Measurements from ENCODE around the gene AKAP13. TPM values are rescaled to one million over a fixed set of nuclear protein-coding genes. Genes with fewer than 3 reads are reported as not detected.

The AKAP13 gene
- polyA plus RNA-seq, 1 experiment, result 15.5 TPM

DNA sequence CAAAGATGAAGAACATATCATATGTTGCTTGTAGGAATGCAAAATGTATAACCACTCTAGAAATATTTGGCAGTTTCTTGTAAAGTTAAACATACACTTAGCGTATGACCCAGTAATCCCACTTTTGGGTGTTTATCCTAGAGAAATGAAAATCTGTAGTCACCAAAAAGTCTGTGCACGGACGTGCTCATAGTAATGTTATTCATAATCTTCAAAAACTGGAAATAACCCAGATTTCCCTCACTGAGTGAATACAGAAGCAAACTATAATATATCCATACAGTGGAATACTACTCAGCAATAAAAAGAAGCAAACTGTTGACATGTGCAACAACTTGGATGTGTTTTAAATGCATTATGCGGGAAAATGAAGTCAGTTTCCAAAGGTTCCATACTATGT is 155.9 kb downstream of the AKAP13 start:
- H3K27ac ChIP-seq (ENCODE audit: low read depth, low read length), result no peak overlapping the region
- H3K27me3 ChIP-seq (ENCODE audit: control insufficient read depth, insufficient read depth, low read length), result no peaks in the 10 kb centered on the region
- CTCF ChIA-PET, result interaction anchor here (0.7 kb wide), 1 partner anchor 459 kb away, joined by 7 read pairs; no protein-coding TSS in a partner anchor
- DNase-seq (ENCODE audit: low read depth, low spot score), result no peak
- no peaks in the 10 kb centered on the region for H3K9me3 ChIP-seq (ENCODE audit: control insufficient read depth, insufficient read depth, low read length)
- POLR2A ChIA-PET, result no interaction called here
- TF ChIP-seq, protein P1, sequence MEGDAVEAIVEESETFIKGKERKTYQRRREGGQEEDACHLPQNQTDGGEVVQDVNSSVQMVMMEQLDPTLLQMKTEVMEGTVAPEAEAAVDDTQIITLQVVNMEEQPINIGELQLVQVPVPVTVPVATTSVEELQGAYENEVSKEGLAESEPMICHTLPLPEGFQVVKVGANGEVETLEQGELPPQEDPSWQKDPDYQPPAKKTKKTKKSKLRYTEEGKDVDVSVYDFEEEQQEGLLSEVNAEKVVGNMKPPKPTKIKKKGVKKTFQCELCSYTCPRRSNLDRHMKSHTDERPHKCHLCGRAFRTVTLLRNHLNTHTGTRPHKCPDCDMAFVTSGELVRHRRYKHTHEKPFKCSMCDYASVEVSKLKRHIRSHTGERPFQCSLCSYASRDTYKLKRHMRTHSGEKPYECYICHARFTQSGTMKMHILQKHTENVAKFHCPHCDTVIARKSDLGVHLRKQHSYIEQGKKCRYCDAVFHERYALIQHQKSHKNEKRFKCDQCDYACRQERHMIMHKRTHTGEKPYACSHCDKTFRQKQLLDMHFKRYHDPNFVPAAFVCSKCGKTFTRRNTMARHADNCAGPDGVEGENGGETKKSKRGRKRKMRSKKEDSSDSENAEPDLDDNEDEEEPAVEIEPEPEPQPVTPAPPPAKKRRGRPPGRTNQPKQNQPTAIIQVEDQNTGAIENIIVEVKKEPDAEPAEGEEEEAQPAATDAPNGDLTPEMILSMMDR (IDR thresholded peaks at IDR 0.05; ENCODE audit: low read depth, low read length), result no peak
- no peak overlapping the region for H3K4me3 ChIP-seq (ENCODE audit: low read depth, low read length)

DNA sequence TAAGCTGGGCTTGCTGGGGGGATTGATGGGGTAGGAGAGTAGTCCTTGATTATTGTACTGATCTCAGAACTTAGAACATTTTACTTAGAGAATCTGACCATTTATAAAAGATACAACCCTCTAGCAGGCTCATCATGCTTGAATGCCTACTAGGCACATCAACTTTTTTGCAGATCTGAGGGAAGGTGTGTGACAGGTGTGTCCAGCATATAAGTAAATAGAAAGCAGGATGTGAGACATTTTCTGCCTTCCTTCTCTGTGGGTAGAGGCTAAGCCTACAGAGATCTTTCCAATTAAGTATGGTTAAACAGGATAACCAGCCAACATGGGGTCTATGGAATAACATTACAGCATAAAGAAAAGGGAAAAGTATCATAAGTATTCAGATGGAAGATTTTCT is 159.1 kb downstream of the AKAP13 start:
- no peak for DNase-seq (ENCODE audit: low read depth, low spot score)
- no peaks in the 10 kb centered on the region for H3K9me3 ChIP-seq (ENCODE audit: control insufficient read depth, insufficient read depth, low read length)
- POLR2A ChIA-PET, result no interaction called here
- TF ChIP-seq, protein P1 (IDR thresholded peaks at IDR 0.05; ENCODE audit: low read depth, low read length), result no peak
- no peaks in the 10 kb centered on the region for H3K27me3 ChIP-seq (ENCODE audit: control insufficient read depth, insufficient read depth, low read length)
- no peak overlapping the region for H3K27ac ChIP-seq (ENCODE audit: low read depth, low read length)
- H3K4me3 ChIP-seq (ENCODE audit: low read depth, low read length), result no peak overlapping the region
- CTCF ChIA-PET, result interaction anchor here (1.0 to 1.3 kb wide), 2 partner anchors 34 kb away, joined by 3 read pairs; no protein-coding TSS in a partner anchor

DNA sequence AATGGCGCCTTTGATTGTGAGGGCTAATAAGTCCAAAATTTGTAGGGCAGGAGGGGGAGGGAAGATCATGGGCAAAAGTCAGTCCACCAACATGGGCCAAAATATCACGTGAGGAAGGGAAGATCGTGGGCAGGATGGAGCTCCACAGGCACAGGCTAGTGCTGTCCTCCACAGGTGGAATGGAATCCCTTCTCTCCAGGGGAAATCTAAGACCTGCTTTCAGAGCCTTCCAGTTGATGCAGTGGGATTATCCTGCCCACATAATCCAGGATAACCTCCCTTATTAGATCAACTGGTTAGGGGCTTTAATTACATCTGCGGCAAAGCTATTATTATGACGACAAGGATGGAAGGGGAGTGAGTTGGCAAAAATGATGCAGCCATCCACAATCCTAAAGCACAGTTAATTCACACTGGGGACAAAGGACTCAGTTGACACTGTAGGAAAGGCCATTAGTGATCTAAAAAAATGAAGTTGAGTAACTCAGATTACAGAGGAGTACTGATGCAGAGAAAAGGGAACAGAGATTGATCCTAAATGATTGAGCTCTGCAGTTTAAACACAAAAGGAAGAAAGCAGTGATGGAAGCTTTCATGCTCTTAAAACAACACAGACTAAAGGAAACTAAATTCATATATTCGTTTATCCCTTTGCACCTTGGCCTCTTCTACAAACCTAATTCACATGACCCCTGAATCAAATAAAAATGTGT is 159.8 kb downstream of the AKAP13 start:
- Histone ChIP-seq H3K4me3 (ENCODE audit: low read depth, low read length) (no peak overlapping the region), H3K27ac (ENCODE audit: low read depth, low read length) (no peak overlapping the region), H3K9me3 (ENCODE audit: control insufficient read depth, insufficient read depth, low read length) (no peaks in the 10 kb centered on the region), H3K27me3 (ENCODE audit: control insufficient read depth, insufficient read depth, low read length) (no peaks in the 10 kb centered on the region)
- no peak for DNase-seq (ENCODE audit: low read depth, low spot score)
- TF ChIP-seq, protein P1 (IDR thresholded peaks at IDR 0.05; ENCODE audit: low read depth, low read length), result no peak
- CTCF ChIA-PET, result interaction anchor here (1.3 kb wide), 1 partner anchor 35 kb away, joined by 3 read pairs; no protein-coding TSS in a partner anchor
- POLR2A ChIA-PET, result no interaction called here

DNA sequence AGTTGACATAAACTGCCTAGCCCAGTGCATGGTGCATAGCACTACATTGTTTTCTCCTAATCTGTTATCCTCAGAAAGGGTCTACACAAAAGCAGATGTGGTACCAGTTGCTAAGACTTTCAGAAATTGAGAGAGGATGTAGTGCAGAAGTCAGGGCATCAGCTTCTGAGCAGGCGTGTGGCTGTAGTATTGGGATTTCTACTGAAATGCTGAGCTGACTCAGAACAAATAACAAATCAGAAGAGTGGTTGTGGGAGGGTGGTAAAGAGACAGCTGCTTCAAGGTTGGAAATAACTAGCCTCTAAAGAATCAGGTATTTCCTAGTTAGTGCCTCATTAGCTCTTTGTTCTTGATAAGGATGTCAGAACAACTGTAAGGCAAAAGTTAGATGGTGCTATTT is 161.3 kb downstream of the AKAP13 start:
- TF ChIP-seq, protein P1 (IDR thresholded peaks at IDR 0.05; ENCODE audit: low read depth, low read length), result no peak
- ChIA-PET POLR2A (no interaction called here), CTCF (interaction anchor here (1.0 to 1.3 kb wide), 3 partner anchors 36 to 245 kb away, joined by 3 to 5 read pairs (median 4); no protein-coding TSS in a partner anchor)
- DNase-seq (ENCODE audit: low read depth, low spot score), result no peak
- no peak overlapping the region for H3K27ac ChIP-seq (ENCODE audit: low read depth, low read length)
- H3K27me3 ChIP-seq (ENCODE audit: control insufficient read depth, insufficient read depth, low read length), result no peaks in the 10 kb centered on the region
- no peak overlapping the region for H3K4me3 ChIP-seq (ENCODE audit: low read depth, low read length)
- H3K9me3 ChIP-seq (ENCODE audit: control insufficient read depth, insufficient read depth, low read length), result no peaks in the 10 kb centered on the region

DNA sequence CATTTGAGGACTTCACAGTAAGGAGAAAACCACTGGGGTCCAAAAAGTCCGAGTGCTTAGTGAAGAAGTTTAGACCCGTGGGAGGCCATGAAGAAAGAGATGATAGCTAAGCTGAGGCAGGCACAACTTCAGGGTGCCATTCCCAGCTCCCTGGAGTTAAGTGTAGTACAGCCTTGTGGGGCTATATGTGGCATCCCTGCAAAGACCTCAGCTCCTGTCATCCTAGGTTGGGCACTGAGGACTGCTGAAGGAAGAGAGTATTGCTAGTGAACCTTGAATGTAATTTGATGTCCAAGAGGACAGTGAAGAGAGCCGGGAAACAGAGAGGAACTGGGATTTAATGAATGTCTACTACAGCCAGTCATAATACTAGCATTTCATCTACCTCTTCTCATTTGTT is 162.1 kb downstream of the AKAP13 start:
- Histone ChIP-seq H3K9me3 (ENCODE audit: control insufficient read depth, insufficient read depth, low read length) (no peaks in the 10 kb centered on the region), H3K27ac (ENCODE audit: low read depth, low read length) (no peak overlapping the region), H3K4me3 (ENCODE audit: low read depth, low read length) (no peak overlapping the region), H3K27me3 (ENCODE audit: control insufficient read depth, insufficient read depth, low read length) (no peaks in the 10 kb centered on the region)
- no peak for DNase-seq (ENCODE audit: low read depth, low spot score)
- TF ChIP-seq, protein P1 (IDR thresholded peaks at IDR 0.05; ENCODE audit: low read depth, low read length), result no peak
- ChIA-PET POLR2A (no interaction called here), CTCF (interaction anchor here (0.8 kb wide), 1 partner anchor 246 kb away, joined by 3 read pairs; no protein-coding TSS in a partner anchor)

Data from AG04450 (cell line).